Measurements from ENCODE around the gene HRH2. TPM values are rescaled to one million over a fixed set of nuclear protein-coding genes. Genes with fewer than 3 reads are reported as not detected.

The HRH2 gene
- total RNA-seq, 1 experiment from 2014 or later, result 3.3 TPM

GRCh38 chr5:175677571-175677970 is 19.7 kb downstream of the HRH2 start:
- TF ChIP-seq, protein P1, sequence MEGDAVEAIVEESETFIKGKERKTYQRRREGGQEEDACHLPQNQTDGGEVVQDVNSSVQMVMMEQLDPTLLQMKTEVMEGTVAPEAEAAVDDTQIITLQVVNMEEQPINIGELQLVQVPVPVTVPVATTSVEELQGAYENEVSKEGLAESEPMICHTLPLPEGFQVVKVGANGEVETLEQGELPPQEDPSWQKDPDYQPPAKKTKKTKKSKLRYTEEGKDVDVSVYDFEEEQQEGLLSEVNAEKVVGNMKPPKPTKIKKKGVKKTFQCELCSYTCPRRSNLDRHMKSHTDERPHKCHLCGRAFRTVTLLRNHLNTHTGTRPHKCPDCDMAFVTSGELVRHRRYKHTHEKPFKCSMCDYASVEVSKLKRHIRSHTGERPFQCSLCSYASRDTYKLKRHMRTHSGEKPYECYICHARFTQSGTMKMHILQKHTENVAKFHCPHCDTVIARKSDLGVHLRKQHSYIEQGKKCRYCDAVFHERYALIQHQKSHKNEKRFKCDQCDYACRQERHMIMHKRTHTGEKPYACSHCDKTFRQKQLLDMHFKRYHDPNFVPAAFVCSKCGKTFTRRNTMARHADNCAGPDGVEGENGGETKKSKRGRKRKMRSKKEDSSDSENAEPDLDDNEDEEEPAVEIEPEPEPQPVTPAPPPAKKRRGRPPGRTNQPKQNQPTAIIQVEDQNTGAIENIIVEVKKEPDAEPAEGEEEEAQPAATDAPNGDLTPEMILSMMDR (conservative IDR thresholded peaks at IDR 0.05), result no peak
- Mint-ChIP-seq H3K4me1 (peaks cover 4 to 33% of the 10 kb centered on the region in 2 experiments; a peak in 3 of 4 replicates), H3K27me3 (ENCODE audit: low read depth) (peaks cover 2% of the 10 kb centered on the region), H3K4me3 (no peak overlapping the region), H3K27ac (no peak overlapping the region; a peak in 1 of 7 replicates), H3K9me3 (no peaks in the 10 kb centered on the region), H3K36me3 (ENCODE audit: insufficient read depth in 1 of 3, low read depth in 3 of 3) (peaks cover 0 to 1% (median 0%) of the 10 kb centered on the region in 3 experiments; a peak in 2 of 7 replicates)
- Histone ChIP-seq H3K79me1 (ENCODE audit: insufficient read depth, low read depth, low read length, poor library complexity, severe bottlenecking) (no peaks in the 10 kb centered on the region), H2BK15ac (ENCODE audit: low read depth, low read length) (no peak overlapping the region), H2BK5ac (ENCODE audit: insufficient read length, low read length) (no peak overlapping the region), H3K23me2 (ENCODE audit: insufficient read length, low read depth, low read length, poor library complexity, severe bottlenecking) (no peaks in the 10 kb centered on the region), H3K4ac (ENCODE audit: low read depth, low read length) (no peak overlapping the region), H3K14ac (ENCODE audit: insufficient read depth, low read length) (no peak overlapping the region), H3T11ph (ENCODE audit: low read length) (no peak overlapping the region), H2BK12ac (ENCODE audit: insufficient read length, low read depth, low read length) (no peak overlapping the region), H3K27me3 (ENCODE audit: insufficient read depth, low read length) (no peaks in the 10 kb centered on the region), H4K5ac (ENCODE audit: insufficient read length, low read depth, low read length) (no peak overlapping the region), H3K4me2 (ENCODE audit: insufficient read depth, insufficient read length, low read length) (no peak overlapping the region), H2AK5ac (ENCODE audit: insufficient read length, low read length) (no peak overlapping the region), H3K27ac (ENCODE audit: insufficient read length, low read depth, low read length) (no peak overlapping the region), H3K9me3 (ENCODE audit: control insufficient read depth, low read depth, low read length) (no peaks in the 10 kb centered on the region), H3K23ac (ENCODE audit: insufficient read length, low read depth, low read length) (no peak overlapping the region), H2BK120ac (ENCODE audit: low read depth, low read length, poor library complexity, severe bottlenecking) (no peak overlapping the region), H3K56ac (ENCODE audit: insufficient read length, low read depth, low read length) (no peak overlapping the region), H4K8ac (replicated peaks; ENCODE audit: insufficient read length, low read depth, low read length) (no peak overlapping the region), H2AFZ (ENCODE audit: low read length) (no peak overlapping the region), H2BK20ac (ENCODE audit: low read depth, low read length, poor library complexity, severe bottlenecking) (no peak overlapping the region), H4K91ac (ENCODE audit: insufficient read length, low read depth, low read length) (no peak overlapping the region), H3K9ac (ENCODE audit: extremely low read depth, insufficient read length, low read length) (no peak overlapping the region), H3K18ac (ENCODE audit: insufficient read length, low read depth, low read length) (no peak overlapping the region), H3K79me2 (ENCODE audit: insufficient read depth, low read length) (no peaks in the 10 kb centered on the region), H4K20me1 (ENCODE audit: control insufficient read depth, insufficient read depth, insufficient read length) (no peaks in the 10 kb centered on the region), H3K4me1 (ENCODE audit: insufficient read depth, low read length) (peaks cover 4% of the 10 kb centered on the region; the same call in 1 of the 2 replicates)
- DNase-seq, result no peak
- WGBS (ENCODE audit: extremely low coverage, insufficient read length, low lambda C conversion rate), result no CpG with 5 or more reads among the region's 13 CpGs
